ENCODE measurements around the gene BST2. TPM values are rescaled to one million over a fixed set of nuclear protein-coding genes. Genes with fewer than 3 reads are reported as not detected.

The BST2 gene
- total and polyA plus RNA-seq, 2 of the 4 experiments (the other 2 are of a cell fraction), result 0.18 to 0.92 TPM

DNA sequence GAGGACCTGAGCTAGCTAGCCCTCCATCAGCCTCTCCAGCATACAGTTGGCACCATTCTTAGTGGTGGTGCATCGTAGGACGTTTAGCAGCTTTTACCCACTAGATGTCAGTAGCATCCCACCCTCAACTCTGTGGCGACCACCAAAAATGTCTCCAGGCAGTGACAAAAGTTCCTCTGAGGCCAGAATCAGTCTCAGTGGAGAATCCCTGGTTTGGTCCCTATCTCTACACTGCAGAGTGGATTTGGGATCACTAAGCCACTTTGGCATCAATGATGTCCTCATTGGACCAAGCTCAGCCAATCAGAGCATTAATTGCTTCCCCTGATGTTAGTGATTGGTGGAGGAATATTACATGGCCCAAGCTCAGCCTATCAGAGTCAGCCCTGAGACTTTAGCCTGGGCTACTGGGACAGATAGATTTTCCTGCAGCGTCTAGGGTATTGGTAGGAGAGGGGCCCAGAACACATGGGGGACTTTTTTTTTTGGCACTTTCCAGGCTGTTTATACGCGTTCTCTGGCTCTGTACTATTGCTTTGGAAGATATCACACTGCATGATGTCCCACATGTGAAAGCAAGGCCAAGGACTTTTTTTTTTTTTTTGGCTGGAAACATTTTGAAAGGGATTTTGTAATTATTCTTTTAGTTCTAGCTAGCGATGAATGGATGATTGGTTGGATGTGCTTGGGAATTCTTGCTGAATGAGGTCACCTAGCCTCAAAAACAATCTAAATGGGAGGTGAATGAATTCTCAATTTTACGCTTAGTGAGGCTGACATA, 36.0 kb upstream of the BST2 start:
- no peaks in the 10 kb centered on the region for H3K9me1 ChIP-seq (ENCODE audit: insufficient read depth, low read length)
- H3K27ac ChIP-seq (ENCODE audit: insufficient read depth, low read length), result no peak overlapping the region
- H3K14ac ChIP-seq (replicated peaks; ENCODE audit: low read depth, low read length), result no peak overlapping the region
- no peak overlapping the region for H3K9ac ChIP-seq (ENCODE audit: low read depth, low read length)
- in situ Hi-C loops (cut with MboI; ENCODE audit: low sequenced_read_pairs) (no loop called here), dilution Hi-C loops (cut with HindIII; ENCODE audit: low sequenced_read_pairs, unreplicated experiment) (no loop called here), intact Hi-C loops (cut with micrococcal nuclease) (no loop called here)
- WGBS, 2 experiments (ENCODE audit: extremely low coverage in 2 of 2, insufficient read length in 1 of 2), result no CpG with 5 or more reads among the region's 8 CpGs
- no peak overlapping the region for H2AFZ ChIP-seq (replicated peaks; ENCODE audit: low read length, poor library complexity)
- no peak overlapping the region for H3K4me3 ChIP-seq (ENCODE audit: insufficient read depth, low read depth, low read length)
- CTCF ChIA-PET, result interaction anchor here (0.5 to 0.9 kb wide), 3 partner anchors 20 to 988 kb away, joined by 3 to 4 read pairs (median 3); no protein-coding TSS in a partner anchor
- peak; percentile 44 for ATAC-seq (ENCODE audit: low read depth)
- H3K4ac ChIP-seq (ENCODE audit: low read depth, low read length), result no peak overlapping the region
- no peak overlapping the region for H3K56ac ChIP-seq (ENCODE audit: extremely low read depth, insufficient read depth, low read length)
- H3K36me3 ChIP-seq (ENCODE audit: control insufficient read depth, insufficient read depth, low read length), result no peaks in the 10 kb centered on the region
- peaks cover 2% of the 10 kb centered on the region for H3K27me3 ChIP-seq (ENCODE audit: control insufficient read depth, insufficient read depth, low read length)
- no TSS peak for BruUV-seq (replicated peaks)
- DNase-seq, result no peak
- H2BK15ac ChIP-seq (ENCODE audit: low read depth, low read length), result no peak overlapping the region
- H4K91ac ChIP-seq (ENCODE audit: insufficient read depth, low read depth, low read length), result no peak overlapping the region
- H3K4me2 ChIP-seq (ENCODE audit: low read depth, low read length), result no peak overlapping the region
- H2BK20ac ChIP-seq (ENCODE audit: low read depth, low read length), result no peak overlapping the region
- no peak overlapping the region for H2AK5ac ChIP-seq (ENCODE audit: low read depth, low read length)
- no peaks in the 10 kb centered on the region for H3K9me3 ChIP-seq (ENCODE audit: control insufficient read depth, insufficient read depth, low read length)
- POLR2A ChIA-PET (ENCODE audit: unreplicated experiment), result no interaction called here
- H3K4me1 ChIP-seq (ENCODE audit: control insufficient read depth, insufficient read depth, low read length), result no peaks in the 10 kb centered on the region
- no peak overlapping the region for H3K23ac ChIP-seq (ENCODE audit: low read depth, low read length)
- H3K79me1 ChIP-seq (ENCODE audit: low read depth in 1 of 2, low read length in 2 of 2), result no peaks in the 10 kb centered on the region
- no peak overlapping the region for H3K18ac ChIP-seq (ENCODE audit: low read depth, low read length)
- no peak overlapping the region for H2BK5ac ChIP-seq (ENCODE audit: low read depth, low read length, poor library complexity, severe bottlenecking)
- H4K5ac ChIP-seq (ENCODE audit: low read depth, low read length), result no peak overlapping the region
- no peak overlapping the region for H2BK120ac ChIP-seq (ENCODE audit: low read depth, low read length)
- no peak overlapping the region for H4K8ac ChIP-seq (ENCODE audit: low read depth in 2 of 2, low read length in 2 of 2)
- H2AK9ac ChIP-seq (replicated peaks; ENCODE audit: low read depth, low read length, poor library complexity), result peak overlapping the region; percentile 65
- no peaks in the 10 kb centered on the region for H4K20me1 ChIP-seq (ENCODE audit: insufficient read depth, low read length)
- no peak for TF ChIP-seq NFE2L2 (IDR thresholded peaks at IDR 0.05; ENCODE audit: low read depth, low read length)
- TF ChIP-seq SMC3 (IDR thresholded peaks at IDR 0.05; ENCODE audit: low read depth, low read length), result peak; percentile 35; the same call in 1 of the 2 replicates
- TF ChIP-seq BHLHE40 (IDR thresholded peaks at IDR 0.05; ENCODE audit: low read depth, low read length), result no peak
- no peak for TF ChIP-seq RFX5 (IDR thresholded peaks at IDR 0.05; ENCODE audit: low read depth, low read length)
- TF ChIP-seq POLR2A (IDR thresholded peaks at IDR 0.05; ENCODE audit: low read depth, low read length), result no peak
- no peak for TF ChIP-seq MXI1 (IDR thresholded peaks at IDR 0.05; ENCODE audit: borderline replicate concordance, low read depth, low read length)
- TF ChIP-seq RCOR1 (IDR thresholded peaks at IDR 0.05; ENCODE audit: insufficient replicate concordance, low read length), result no peak
- no peak for TF ChIP-seq MAZ (IDR thresholded peaks at IDR 0.05; ENCODE audit: borderline replicate concordance, low read depth, low read length)
- TF ChIP-seq, protein P1, sequence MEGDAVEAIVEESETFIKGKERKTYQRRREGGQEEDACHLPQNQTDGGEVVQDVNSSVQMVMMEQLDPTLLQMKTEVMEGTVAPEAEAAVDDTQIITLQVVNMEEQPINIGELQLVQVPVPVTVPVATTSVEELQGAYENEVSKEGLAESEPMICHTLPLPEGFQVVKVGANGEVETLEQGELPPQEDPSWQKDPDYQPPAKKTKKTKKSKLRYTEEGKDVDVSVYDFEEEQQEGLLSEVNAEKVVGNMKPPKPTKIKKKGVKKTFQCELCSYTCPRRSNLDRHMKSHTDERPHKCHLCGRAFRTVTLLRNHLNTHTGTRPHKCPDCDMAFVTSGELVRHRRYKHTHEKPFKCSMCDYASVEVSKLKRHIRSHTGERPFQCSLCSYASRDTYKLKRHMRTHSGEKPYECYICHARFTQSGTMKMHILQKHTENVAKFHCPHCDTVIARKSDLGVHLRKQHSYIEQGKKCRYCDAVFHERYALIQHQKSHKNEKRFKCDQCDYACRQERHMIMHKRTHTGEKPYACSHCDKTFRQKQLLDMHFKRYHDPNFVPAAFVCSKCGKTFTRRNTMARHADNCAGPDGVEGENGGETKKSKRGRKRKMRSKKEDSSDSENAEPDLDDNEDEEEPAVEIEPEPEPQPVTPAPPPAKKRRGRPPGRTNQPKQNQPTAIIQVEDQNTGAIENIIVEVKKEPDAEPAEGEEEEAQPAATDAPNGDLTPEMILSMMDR (conservative IDR thresholded peaks at IDR 0.05; ENCODE audit: low read depth, low read length), result peak; percentile 42
- no peak for TF ChIP-seq CHD1 (IDR thresholded peaks at IDR 0.05; ENCODE audit: low read depth, low read length)
- TF ChIP-seq FOS (IDR thresholded peaks at IDR 0.05; ENCODE audit: low read depth, low read length), result no peak
- TF ChIP-seq RAD21 (IDR thresholded peaks at IDR 0.05; ENCODE audit: low read length), result peak; percentile 52
- TF ChIP-seq, protein P2, sequence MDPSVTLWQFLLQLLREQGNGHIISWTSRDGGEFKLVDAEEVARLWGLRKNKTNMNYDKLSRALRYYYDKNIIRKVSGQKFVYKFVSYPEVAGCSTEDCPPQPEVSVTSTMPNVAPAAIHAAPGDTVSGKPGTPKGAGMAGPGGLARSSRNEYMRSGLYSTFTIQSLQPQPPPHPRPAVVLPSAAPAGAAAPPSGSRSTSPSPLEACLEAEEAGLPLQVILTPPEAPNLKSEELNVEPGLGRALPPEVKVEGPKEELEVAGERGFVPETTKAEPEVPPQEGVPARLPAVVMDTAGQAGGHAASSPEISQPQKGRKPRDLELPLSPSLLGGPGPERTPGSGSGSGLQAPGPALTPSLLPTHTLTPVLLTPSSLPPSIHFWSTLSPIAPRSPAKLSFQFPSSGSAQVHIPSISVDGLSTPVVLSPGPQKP (IDR thresholded peaks at IDR 0.05; ENCODE audit: borderline replicate concordance, low read depth, low read length), result no peak
- TF ChIP-seq MAFK (IDR thresholded peaks at IDR 0.05; ENCODE audit: low read depth, low read length), result no peak
- TF ChIP-seq, protein P3, sequence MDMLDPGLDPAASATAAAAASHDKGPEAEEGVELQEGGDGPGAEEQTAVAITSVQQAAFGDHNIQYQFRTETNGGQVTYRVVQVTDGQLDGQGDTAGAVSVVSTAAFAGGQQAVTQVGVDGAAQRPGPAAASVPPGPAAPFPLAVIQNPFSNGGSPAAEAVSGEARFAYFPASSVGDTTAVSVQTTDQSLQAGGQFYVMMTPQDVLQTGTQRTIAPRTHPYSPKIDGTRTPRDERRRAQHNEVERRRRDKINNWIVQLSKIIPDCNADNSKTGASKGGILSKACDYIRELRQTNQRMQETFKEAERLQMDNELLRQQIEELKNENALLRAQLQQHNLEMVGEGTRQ (IDR thresholded peaks at IDR 0.05; ENCODE audit: low read depth, low read length), result no peak

Measured in IMR-90 (cell line).